Epithelial cell of proximal tubule (primary cell): Measurements from ENCODE around the gene DNAJC27. TPM values are rescaled to one million over a fixed set of nuclear protein-coding genes. Genes with fewer than 3 reads are reported as not detected.
A peak's percentile ranks its signal among the peaks of the same experiment; 100 is the strongest.

ENCODE experiments used
- DNase-seq: peaks from one replicate; pipeline ENCODE4 v3.0.0-alpha.2; 2011; ENCODE audit warnings: low read depth
- H3K4me3 ChIP-seq: 2 replicates; pipeline ENCODE4 v1.5.1; 2011; ENCODE audit warnings: low read depth, mild to moderate bottlenecking, low read length
- total RNA-seq: library from RNA; depleted of rRNA; stranded (reverse); fragments of >200 nt; gene quantifications from 2 replicates; pipeline ENCODE4 v1.2.3, GENCODE V29; 2015
- TF ChIP-seq, protein P1 (sequence below): conservative IDR thresholded peaks from 2 replicates; pipeline ENCODE4 v1.5.1; 2012; ENCODE audit warnings: low read depth, mild to moderate bottlenecking, low read length

Gene DNAJC27
- total RNA-seq, 1 donor from 2014 or later: 2.1 TPM

GRCh38 chr2:24943427-24944053 lies 28.2 kb downstream of the DNAJC27 start:
- no peak overlapping the region for H3K4me3 ChIP-seq
- no peak for DNase-seq
- TF ChIP-seq, protein P1, sequence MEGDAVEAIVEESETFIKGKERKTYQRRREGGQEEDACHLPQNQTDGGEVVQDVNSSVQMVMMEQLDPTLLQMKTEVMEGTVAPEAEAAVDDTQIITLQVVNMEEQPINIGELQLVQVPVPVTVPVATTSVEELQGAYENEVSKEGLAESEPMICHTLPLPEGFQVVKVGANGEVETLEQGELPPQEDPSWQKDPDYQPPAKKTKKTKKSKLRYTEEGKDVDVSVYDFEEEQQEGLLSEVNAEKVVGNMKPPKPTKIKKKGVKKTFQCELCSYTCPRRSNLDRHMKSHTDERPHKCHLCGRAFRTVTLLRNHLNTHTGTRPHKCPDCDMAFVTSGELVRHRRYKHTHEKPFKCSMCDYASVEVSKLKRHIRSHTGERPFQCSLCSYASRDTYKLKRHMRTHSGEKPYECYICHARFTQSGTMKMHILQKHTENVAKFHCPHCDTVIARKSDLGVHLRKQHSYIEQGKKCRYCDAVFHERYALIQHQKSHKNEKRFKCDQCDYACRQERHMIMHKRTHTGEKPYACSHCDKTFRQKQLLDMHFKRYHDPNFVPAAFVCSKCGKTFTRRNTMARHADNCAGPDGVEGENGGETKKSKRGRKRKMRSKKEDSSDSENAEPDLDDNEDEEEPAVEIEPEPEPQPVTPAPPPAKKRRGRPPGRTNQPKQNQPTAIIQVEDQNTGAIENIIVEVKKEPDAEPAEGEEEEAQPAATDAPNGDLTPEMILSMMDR: no peak

DNA sequence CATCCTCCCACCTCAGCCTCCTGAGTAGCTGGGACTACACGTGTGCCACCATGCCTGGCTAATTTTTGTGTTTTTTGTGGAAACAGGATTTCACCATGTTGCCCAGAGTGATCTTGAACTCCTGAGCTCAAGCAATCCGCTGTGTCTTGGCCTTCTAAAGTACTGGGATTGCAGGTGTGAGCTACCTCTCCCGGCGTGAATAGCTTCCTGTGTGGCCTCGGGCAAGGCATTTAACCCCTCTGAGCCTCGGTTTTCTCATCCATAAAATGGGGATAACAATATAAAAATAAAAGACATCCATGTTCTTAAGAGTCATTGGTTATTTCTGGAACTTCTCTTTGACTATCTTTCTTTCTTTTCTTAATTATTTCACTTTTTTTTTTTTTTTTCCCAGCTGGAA lies 32.4 kb downstream of the DNAJC27 start:
- TF ChIP-seq, protein P1: no peak
- DNase-seq: no peak

GRCh38 chr2:24937236-24937635 lies 34.5 kb downstream of the DNAJC27 start:
- no peak overlapping the region for H3K4me3 ChIP-seq

More for the DNA sequence above, 32.4 kb downstream of the DNAJC27 start:
- no peak overlapping the region for H3K4me3 ChIP-seq

GRCh38 chr2:24935145-24935544 lies 36.6 kb downstream of the DNAJC27 start:
- no peak overlapping the region for H3K4me3 ChIP-seq
- TF ChIP-seq, protein P1: no peak
- no peak for DNase-seq

More at GRCh38 chr2:24937236-24937635, 34.5 kb downstream of the DNAJC27 start:
- TF ChIP-seq, protein P1: no peak
- DNase-seq: no peak

- no peak for DNase-seq
- TF ChIP-seq, protein P1: no peak
- no peak overlapping the region for H3K4me3 ChIP-seq
Observed at GRCh38 chr2:24932715-24933114, 39.0 kb downstream of the DNAJC27 start.

GRCh38 chr2:24930768-24931167 lies 41.0 kb downstream of the DNAJC27 start:
- DNase-seq: no peak
- no peak overlapping the region for H3K4me3 ChIP-seq
- TF ChIP-seq, protein P1: no peak

GRCh38 chr2:24929230-24929629 lies 42.5 kb downstream of the DNAJC27 start:
- no peak overlapping the region for H3K4me3 ChIP-seq
- TF ChIP-seq, protein P1: peak; percentile 22
- DNase-seq: no peak
